PC-9 (cell line): ENCODE measurements around the gene ATG9A.

Experiments
- EZH2 ChIP-seq: fragments of 200-600 bp; sonication (generic); IDR thresholded peaks from 2 replicates; pipeline ENCODE4 v1.8.0; 2017; ENCODE audit warnings: antibody characterized with exemption, low read depth
- TF ChIP-seq, protein P1 (sequence below): fragments of 200-600 bp; sonication (generic); conservative IDR thresholded peaks from 2 replicates; pipeline ENCODE4 v1.6.1; 2017; ENCODE audit warnings: mixed run types, antibody characterized with exemption, mild to moderate bottlenecking, moderate library complexity

DNA sequence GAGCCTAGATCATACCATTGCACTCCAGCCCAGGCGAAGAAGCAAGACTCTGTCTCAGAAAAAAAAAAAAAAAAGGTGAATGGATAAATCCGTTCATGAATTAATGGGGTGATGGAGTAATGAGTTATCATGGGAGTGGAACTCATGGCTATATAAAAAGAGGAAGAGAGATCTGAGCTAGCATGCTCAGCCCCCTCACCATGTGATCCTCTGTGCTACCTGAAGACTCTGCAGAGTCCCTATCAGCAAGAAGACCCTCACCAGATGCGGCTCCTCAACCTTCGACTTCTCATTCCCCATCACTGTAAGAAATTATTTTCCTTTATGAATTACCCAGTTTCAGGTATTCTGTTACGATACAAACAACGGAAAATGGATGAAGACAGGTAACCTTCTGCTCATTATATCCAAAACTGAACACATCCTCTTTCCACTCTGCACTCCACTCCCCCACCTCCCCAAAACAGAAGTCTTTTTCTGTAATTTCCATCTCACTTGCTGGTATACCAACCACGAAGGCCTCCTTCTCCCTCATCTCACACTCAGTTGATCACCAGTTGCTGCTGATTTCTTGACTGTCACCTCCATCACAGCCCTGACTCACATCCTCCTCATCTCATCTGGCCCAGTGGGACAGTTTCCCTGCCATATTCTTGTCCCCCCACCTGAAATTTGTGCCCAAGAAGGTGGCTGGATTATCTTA lies 42.5 kb downstream of the ATG9A start:
- TF ChIP-seq, protein P1, sequence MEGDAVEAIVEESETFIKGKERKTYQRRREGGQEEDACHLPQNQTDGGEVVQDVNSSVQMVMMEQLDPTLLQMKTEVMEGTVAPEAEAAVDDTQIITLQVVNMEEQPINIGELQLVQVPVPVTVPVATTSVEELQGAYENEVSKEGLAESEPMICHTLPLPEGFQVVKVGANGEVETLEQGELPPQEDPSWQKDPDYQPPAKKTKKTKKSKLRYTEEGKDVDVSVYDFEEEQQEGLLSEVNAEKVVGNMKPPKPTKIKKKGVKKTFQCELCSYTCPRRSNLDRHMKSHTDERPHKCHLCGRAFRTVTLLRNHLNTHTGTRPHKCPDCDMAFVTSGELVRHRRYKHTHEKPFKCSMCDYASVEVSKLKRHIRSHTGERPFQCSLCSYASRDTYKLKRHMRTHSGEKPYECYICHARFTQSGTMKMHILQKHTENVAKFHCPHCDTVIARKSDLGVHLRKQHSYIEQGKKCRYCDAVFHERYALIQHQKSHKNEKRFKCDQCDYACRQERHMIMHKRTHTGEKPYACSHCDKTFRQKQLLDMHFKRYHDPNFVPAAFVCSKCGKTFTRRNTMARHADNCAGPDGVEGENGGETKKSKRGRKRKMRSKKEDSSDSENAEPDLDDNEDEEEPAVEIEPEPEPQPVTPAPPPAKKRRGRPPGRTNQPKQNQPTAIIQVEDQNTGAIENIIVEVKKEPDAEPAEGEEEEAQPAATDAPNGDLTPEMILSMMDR = no peak
- TF ChIP-seq EZH2 = no peak
